Suprapubic skin (tissue), 4 donors: ENCODE data around the gene ZNF747.

Experiments used
- CTCF ChIP-seq, 2 donors: fragments of 200-600 bp in 1 of 2; fragments of 450-650 bp in 1 of 2; sonication (generic) in 1 of 2; IDR thresholded peaks; one replicate each; pipeline ENCODE4 v1.5.1; 2016 to 2019; ENCODE audit warnings: antibody characterized with exemption in 2 of 2, mild to moderate bottlenecking in 1 of 2, moderate library complexity in 1 of 2
- POLR2A ChIP-seq, 2 donors: fragments of 450-650 bp; IDR thresholded peaks; one replicate each; pipeline ENCODE4 v1.6.1; 2017; ENCODE audit warnings: antibody characterized with exemption in 2 of 2, mild to moderate bottlenecking in 2 of 2, moderate library complexity in 2 of 2
- POLR2AphosphoS5 ChIP-seq, 3 donors: sonication (generic); formaldehyde crosslinking; IDR thresholded peaks; one replicate each; pipeline ENCODE4 v1.6.1; 2017; ENCODE audit warnings: antibody characterized with exemption in 3 of 3

GRCh38 chr16:30488764-30489605, 45.7 kb downstream of the ZNF747 start:
- TF ChIP-seq CTCF (IDR thresholded peaks at IDR 0.05) (no peak), POLR2A (IDR thresholded peaks at IDR 0.05) (no peak), POLR2AphosphoS5 (IDR thresholded peaks at IDR 0.05) (no peak)
